ENCODE data around the gene TDRD12.
"Not testable (repeated sequence)": the region's sequence is repeated elsewhere in the genome, so short reads cannot be mapped to it uniquely, and the experiment has no call there.

Gene TDRD12

DNA sequence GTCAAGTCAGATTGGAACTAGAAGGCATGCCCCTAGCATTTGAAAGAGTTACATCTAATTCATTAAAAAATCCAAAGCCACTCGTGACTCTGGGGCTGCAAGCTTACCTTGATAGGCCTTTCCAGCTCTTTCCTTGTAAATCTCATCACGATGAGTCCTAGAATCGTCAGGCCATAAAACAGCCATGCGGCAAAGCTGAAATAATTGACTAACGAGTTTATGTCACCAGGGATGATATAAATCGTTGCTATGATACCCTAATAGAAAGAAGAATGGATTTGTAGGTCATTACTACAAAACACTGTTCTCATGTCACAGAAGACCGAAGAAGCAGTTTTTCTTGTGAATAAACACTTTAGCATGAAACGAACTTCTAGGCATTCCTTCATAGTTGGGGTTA lies 122.5 kb downstream of the TDRD12 start:
- no peak for DNase-seq

GRCh38 chr19:32843716-32844245 lies 124.2 kb downstream of the TDRD12 start:
- DNase-seq, result no peak

GRCh38 chr19:32848035-32848434 lies 128.5 kb downstream of the TDRD12 start:
- DNase-seq, result not testable (repeated sequence)

DNA sequence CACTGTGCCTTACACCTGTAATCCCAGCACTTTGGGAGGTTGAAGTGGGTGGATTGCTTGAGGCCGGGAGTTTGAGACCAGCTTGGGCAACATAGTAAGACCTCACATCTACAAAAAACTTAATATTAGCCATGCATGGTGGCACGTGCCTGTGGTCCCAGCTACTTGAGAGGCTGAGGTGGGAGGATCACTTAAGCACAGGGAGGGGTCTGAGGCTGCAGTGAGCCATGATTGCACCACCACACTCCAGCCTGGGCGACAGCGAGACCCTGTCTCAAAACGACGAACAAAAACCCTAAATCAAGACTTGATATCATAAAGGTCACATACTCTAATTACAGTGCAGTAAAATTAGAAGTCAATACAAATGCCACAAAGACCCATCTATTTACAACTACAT lies 132.6 kb downstream of the TDRD12 start:
- DNase-seq, result no peak

- not testable (repeated sequence) for DNase-seq
Measured at GRCh38 chr19:32856818-32857217, 137.3 kb downstream of the TDRD12 start.

GRCh38 chr19:32857584-32857983 lies 138.0 kb downstream of the TDRD12 start:
- no peak for DNase-seq

DNA sequence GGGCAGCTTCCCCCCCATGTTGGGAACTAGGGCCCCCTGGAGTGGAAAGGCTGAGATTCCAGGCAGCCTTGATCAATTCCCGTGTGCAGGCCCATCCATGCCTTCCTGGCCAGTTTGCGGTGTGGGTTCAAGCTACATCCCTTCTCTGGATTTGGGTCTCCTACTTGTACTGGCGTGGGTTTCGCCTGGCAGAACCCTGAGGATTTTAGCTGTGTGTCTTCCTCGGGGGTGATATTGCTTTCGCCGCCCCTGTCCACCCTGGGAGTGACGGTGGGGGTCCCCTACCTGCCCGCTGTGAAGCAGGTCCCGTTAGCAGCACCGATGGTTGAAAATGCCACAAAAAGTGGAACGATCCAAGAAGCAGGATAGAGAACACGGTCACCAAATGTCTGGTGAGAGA lies 138.6 kb downstream of the TDRD12 start:
- no peak for DNase-seq

- no peak for DNase-seq
Measured at GRCh38 chr19:32858559-32858958, 139.0 kb downstream of the TDRD12 start.

DNA sequence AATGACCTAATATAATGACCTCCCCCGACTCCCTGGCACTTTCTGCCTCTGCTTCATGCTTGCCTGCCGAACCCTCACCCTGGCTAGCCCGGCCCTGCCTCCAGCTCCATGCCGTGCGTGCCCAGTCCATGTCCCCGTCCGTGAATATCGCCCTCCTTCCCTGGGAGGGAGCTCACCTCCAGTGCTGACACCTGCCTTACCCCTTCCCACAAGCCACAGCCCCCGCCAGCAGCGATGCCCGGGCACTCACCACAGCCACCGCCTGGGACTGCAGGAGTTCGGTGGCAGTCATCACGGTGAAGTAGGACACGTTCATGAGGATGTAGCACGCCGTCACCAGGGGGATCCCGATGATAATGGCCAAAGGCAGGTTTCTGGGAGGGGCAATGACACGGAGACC lies 140.0 kb downstream of the TDRD12 start:
- DNase-seq, result no peak

DNA sequence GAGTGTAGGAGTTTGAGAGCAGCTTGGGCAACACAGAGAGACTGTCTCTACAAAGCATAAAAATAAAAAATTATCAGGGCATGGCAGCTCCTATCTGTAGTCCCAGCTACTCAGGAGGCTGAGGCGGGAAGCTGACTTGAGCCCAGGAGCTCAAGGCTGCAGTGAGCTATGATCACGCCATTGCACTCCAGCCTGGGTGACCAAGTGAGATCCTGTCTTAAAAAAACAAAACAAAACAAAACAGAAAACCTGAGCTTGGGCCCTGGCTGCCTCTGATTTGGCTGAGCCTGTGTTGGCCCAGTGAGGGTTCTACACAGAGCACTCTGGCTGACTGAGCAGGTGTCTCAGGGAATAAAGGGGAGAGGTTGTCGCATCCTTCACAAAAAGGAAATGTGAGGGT lies 142.0 kb downstream of the TDRD12 start:
- no peak for DNase-seq

DNA sequence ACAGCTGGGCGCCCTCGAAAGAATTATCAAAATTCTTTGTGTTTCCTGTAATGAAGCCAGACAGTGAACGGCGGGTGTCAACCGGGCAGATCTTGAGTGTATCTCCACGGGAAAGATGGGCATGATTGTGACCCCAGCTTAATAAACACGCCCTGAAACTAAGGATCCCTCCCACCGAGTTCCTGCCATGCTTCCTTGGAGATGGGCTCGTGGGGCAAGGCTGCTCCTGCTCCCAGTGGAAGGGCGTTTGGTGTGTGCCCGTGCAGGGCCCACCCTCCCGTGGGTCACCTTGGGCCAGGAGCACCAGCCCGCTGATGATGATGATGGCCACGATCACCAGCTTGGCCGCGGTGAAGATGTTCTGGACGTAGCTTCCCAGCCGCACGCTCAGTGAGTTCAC lies 142.6 kb downstream of the TDRD12 start:
- DNase-seq, result no peak

GRCh38 chr19:32862741-32863140 lies 143.2 kb downstream of the TDRD12 start:
- no peak for DNase-seq

- no peak for DNase-seq
Measured at GRCh38 chr19:32863301-32863700, 143.7 kb downstream of the TDRD12 start.

GRCh38 chr19:32863841-32864240 lies 144.3 kb downstream of the TDRD12 start:
- DNase-seq, result no peak

DNA sequence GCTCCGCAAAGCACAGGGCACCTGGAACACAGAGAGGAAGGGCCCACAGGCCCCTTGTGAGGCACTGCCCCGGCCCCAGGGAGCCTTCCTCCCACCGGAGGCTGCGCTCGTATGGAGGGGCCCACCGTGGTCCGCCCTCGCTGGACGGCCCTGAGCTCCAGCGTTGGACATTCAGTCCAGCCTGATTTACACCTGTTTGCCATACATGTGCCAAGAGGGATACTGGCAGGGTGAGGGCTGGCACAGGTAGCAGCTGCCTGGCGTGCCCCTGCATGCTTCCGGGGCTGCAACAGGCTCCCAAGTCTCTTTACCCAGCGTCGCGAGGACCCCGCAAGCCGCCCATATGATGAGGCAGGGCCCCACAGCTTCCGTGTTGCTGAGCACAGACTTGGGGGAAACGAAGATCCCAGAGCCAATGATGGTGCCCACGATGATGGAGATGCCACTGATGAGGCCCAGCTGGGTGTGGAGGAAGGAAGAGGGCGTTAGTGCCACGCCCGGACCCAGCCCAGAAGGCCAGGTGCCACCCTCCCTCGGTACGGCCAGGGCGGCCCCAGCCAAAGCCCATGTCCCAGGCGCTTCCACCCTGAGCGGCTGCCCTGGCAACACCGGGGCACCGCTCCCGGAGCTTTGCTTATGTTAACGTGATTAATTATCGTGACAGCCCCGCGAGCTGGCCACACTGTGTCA lies 144.9 kb downstream of the TDRD12 start:
- no peak for DNase-seq

- DNase-seq, result no peak
Measured at GRCh38 chr19:32865326-32865725, 145.8 kb downstream of the TDRD12 start.

- DNase-seq, result no peak
Measured at GRCh38 chr19:32866061-32866460, 146.5 kb downstream of the TDRD12 start.

DNA sequence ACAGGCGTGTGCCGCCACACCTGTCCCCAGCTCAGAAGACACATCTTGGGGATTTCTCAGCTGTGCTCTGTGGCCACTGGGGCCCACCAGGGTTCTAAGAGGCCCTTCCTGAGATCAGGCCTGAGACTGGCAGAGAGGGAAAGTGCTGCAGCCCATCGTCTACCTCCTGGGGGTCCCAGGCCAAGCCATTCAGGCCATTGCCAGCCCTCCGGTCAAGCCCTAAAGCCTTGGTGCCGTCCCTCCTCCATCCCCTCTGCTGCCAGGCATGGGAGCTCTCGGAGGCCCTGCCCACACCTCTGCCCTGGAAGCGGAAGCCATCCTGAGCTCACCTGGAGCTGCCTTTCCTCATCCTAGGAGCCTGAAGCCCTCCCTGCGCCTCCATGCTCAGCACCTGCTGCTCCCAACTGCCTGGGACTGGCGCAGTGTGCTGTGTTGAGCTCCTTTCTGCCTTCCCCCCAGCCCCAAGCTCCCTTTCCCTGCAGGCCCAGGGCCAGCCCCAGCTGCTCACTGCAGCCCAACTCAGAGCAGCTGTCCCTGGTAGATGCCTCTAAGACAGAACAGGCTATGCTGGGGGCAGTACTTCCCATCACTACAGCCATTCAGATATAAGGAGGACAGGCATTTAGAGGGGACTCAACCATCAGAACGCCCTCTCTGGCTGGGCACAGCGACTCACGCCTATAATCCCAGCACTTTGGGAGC lies 147.1 kb downstream of the TDRD12 start:
- no peak for DNase-seq

DNA sequence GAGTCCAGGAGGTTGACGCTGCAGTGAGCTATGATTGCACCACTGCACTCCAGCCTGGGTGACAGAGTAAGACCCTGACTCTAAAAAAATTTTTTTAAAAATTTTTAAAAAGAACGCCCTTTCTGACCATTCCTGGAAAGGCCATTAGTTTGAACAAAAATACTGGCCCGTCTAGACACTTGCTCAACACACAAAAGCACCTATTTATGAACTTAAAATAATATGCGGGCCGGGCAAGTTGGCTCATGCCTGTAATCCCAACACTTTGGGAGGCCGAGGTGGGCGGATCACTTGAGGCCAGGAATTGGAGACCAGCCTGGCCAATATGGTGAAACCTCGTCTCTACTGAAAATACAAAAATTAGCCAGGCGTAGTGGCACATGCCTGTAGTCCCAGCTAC lies 147.9 kb downstream of the TDRD12 start:
- not testable (repeated sequence) for DNase-seq

DNA sequence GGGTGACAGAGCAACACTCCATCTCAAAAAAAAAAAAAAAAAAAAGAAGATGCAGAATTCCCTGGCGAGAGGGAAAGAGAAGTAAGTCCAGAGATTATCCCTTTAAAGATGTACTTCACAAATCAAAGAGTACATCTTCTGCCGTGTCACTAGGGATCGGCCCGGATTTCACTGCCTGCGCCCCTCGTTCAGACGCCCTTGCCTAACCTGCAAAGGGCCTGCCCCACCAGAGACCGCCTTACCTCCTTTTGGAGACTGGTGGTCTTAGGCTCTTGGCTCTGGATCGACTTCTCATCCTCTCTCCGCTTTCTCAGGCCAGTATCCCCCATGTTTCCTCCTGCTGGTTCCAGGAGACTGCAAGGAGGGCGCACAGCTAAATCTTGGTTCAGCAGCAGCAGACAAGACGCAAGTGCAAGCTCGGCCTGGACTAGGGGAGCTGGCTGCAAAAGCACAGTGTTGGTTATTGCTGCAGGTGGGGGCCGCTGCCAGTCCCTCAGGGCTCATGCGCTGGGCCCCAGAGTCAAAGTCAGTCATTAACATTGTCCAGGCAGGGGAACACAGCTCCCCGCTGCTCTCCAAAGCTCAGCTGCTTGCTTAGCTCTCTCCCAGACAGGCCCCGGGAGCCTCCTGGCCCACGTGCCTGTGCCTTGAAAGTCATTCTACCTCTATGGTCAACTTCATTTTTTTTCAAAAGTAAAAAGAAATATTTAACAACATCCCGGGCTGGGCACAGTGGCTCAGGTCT lies 148.8 kb downstream of the TDRD12 start:
- no peak for DNase-seq

- DNase-seq, result no peak
Measured at GRCh38 chr19:32869369-32869965, 149.9 kb downstream of the TDRD12 start, which contains the start of gene SLC7A9. TSS of gene SLC7A9 (minus strand) at chr19:32869767. CDS start at chr19:32868534, 1,233 bp downstream.

GRCh38 chr19:32869966-32870573 lies 150.5 kb downstream of the TDRD12 start:
- DNase-seq, result no peak

- DNase-seq, result no peak
Measured at GRCh38 chr19:32870981-32871451, 151.4 kb downstream of the TDRD12 start.

All from stimulated activated naive CD4-positive, alpha-beta T cell (primary cell).